ENCODE data around the gene FBXL5.

DNA sequence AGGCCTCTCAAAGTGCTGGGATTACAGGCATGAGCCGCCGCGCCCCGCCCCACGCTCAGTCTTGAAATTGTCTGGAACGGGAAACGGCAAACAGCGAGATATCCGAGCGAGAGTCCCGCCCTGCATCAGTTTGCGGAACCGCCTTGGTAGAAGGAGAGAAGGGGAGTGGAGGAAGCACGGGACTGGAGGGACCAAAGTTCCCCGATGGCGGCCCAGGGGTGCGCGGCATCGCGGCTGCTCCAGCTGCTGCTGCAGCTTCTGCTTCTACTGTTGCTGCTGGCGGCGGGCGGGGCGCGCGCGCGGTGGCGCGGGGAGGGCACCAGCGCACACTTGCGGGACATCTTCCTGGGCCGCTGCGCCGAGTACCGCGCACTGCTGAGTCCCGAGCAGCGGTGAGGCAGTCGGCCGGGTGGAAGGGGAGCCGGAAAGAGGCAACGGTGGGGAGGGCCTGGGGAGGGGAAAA, 47.8 kb upstream of the FBXL5 start, which contains the start of gene BST1:
- TF ChIP-seq POLR2A (IDR thresholded peaks at IDR 0.05; ENCODE audit: low read depth, low read length) (no peak), POLR2AphosphoS5 (IDR thresholded peaks at IDR 0.05; ENCODE audit: insufficient read depth, low read depth, low read length) (no peak), EZH2 (IDR thresholded peaks at IDR 0.05; ENCODE audit: borderline replicate concordance, low read depth, low read length, severe bottlenecking) (no peak), FOS (IDR thresholded peaks at IDR 0.05; ENCODE audit: borderline replicate concordance, insufficient read depth, low read length) (no peak)
- TF ChIP-seq, protein P1, sequence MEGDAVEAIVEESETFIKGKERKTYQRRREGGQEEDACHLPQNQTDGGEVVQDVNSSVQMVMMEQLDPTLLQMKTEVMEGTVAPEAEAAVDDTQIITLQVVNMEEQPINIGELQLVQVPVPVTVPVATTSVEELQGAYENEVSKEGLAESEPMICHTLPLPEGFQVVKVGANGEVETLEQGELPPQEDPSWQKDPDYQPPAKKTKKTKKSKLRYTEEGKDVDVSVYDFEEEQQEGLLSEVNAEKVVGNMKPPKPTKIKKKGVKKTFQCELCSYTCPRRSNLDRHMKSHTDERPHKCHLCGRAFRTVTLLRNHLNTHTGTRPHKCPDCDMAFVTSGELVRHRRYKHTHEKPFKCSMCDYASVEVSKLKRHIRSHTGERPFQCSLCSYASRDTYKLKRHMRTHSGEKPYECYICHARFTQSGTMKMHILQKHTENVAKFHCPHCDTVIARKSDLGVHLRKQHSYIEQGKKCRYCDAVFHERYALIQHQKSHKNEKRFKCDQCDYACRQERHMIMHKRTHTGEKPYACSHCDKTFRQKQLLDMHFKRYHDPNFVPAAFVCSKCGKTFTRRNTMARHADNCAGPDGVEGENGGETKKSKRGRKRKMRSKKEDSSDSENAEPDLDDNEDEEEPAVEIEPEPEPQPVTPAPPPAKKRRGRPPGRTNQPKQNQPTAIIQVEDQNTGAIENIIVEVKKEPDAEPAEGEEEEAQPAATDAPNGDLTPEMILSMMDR (IDR thresholded peaks at IDR 0.05; ENCODE audit: extremely low read depth in 1 of 2, insufficient read depth in 1 of 2, low read depth in 1 of 2, low read length in 2 of 2) = no peak
- TF ChIP-seq, protein P2, sequence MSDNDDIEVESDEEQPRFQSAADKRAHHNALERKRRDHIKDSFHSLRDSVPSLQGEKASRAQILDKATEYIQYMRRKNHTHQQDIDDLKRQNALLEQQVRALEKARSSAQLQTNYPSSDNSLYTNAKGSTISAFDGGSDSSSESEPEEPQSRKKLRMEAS (IDR thresholded peaks at IDR 0.05; ENCODE audit: insufficient read depth, insufficient read length) = no peak
